HEK293 (cell line): ENCODE results near the gene PLEKHA6.

Experiments used
- HOXC10 ChIP-seq: sonication (generic); formaldehyde crosslinking; IDR thresholded peaks from 2 replicates; pipeline ENCODE4 v1.8.1; 2023; ENCODE audit warnings: mild to moderate bottlenecking, missing genetic modification reagents
- ZNF692 ChIP-seq: fragments of 450-650 bp; formaldehyde crosslinking; IDR thresholded peaks from 2 replicates; pipeline ENCODE4 v1.5.1; 2016; ENCODE audit warnings: missing biosample characterization, missing genetic modification characterization
- ZSCAN16 ChIP-seq: fragments of 450-650 bp; formaldehyde crosslinking; IDR thresholded peaks from 2 replicates; pipeline ENCODE4 v1.5.1; 2016; ENCODE audit warnings: missing biosample characterization, missing genetic modification characterization
- TF ChIP-seq, protein P1 (sequence below): fragments of 450-650 bp; formaldehyde crosslinking; IDR thresholded peaks from 2 replicates; pipeline ENCODE4 v1.5.1; 2017; ENCODE audit warnings: missing biosample characterization, mild to moderate bottlenecking, missing genetic modification characterization, moderate library complexity

- TF ChIP-seq ZNF692 (tag by site-specific recombination) (no peak), HOXC10 (CRISPR knock-in tag) (no peak), ZSCAN16 (tag by site-specific recombination) (no peak)
- TF ChIP-seq, protein P1, sequence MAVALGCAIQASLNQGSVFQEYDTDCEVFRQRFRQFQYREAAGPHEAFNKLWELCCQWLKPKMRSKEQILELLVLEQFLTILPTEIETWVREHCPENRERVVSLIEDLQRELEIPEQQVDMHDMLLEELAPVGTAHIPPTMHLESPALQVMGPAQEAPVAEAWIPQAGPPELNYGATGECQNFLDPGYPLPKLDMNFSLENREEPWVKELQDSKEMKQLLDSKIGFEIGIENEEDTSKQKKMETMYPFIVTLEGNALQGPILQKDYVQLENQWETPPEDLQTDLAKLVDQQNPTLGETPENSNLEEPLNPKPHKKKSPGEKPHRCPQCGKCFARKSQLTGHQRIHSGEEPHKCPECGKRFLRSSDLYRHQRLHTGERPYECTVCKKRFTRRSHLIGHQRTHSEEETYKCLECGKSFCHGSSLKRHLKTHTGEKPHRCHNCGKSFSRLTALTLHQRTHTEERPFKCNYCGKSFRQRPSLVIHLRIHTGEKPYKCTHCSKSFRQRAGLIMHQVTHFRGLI (tag by site-specific recombination) = no peak
Observed at GRCh38 chr1:204366759-204367158, 7.0 kb upstream of the PLEKHA6 start.
